SK-N-MC (cell line): Measurements from ENCODE around the gene MB21D2.

Source experiments
- EZH2 ChIP-seq: fragments of 200-600 bp; sonication (generic); IDR thresholded peaks from one replicate; pipeline ENCODE4 v1.6.1; 2017; ENCODE audit warnings: antibody characterized with exemption
- POLR2AphosphoS5 ChIP-seq: IDR thresholded peaks from 2 replicates; pipeline ENCODE4 v1.6.1; 2012; ENCODE audit warnings: mild to moderate bottlenecking, low read depth, low read length, borderline replicate concordance

- TF ChIP-seq POLR2AphosphoS5, result no peak
- TF ChIP-seq EZH2, result no peak
These were observed 75.5 kb downstream of the MB21D2 start for GRCh38 chr3:192842138-192842537.
